ENCODE data around the gene SNX20.

Gene SNX20

GRCh38 chr16:50622029-50622428 lies 59.1 kb downstream of the SNX20 start:
- TF ChIP-seq GATA3 (IDR thresholded peaks at IDR 0.05; ENCODE audit: low read depth, low read length) (no peak), GATA2 (IDR thresholded peaks at IDR 0.05; ENCODE audit: low read depth, low read length) (no peak)
